Psoas muscle (tissue), 8 donors: ENCODE results near the gene DNAJB12. TPM values are rescaled to one million over a fixed set of nuclear protein-coding genes. Genes with fewer than 3 reads are reported as not detected.

Experiments used
- ATAC-seq, 4 donors: fragments of 200-7000 bp; cut with Tn5 transposase; one replicate each; pipeline ENCODE4 v1.9.1; 2020; ENCODE audit warnings: moderate library complexity in 3 of 4, mild to moderate bottlenecking in 2 of 4
- DNase-seq, 2 donors: peaks; one replicate each; pipeline ENCODE4 v3.0.0-alpha.2; 2020
- H3K27ac ChIP-seq: fragments of 200-600 bp; one replicate; pipeline ENCODE4 v1.8.0; 2022
- H3K27me3 ChIP-seq, 3 donors: fragments of 200-600 bp in 1 of 3; one replicate each; pipeline versions ENCODE4 v1.6.1 to v1.8.0; 2013 to 2022; ENCODE audit warnings: low read length in 2 of 3, mild to moderate bottlenecking in 2 of 3, moderate library complexity in 1 of 3; ENCODE audit not compliant: insufficient read depth in 3 of 3
- H3K36me3 ChIP-seq, 2 donors: fragments of 200-600 bp in 1 of 2; one replicate each; pipeline versions ENCODE4 v1.6.1 to v1.8.0; 2013 to 2022; ENCODE audit warnings: low read depth in 1 of 2, mild to moderate bottlenecking in 1 of 2, moderate library complexity in 1 of 2; ENCODE audit not compliant: insufficient read depth in 1 of 2
- H3K4me1 ChIP-seq: fragments of 200-600 bp; one replicate; pipeline ENCODE4 v1.8.0; 2022
- H3K4me3 ChIP-seq: fragments of 200-600 bp; one replicate; pipeline ENCODE4 v1.8.0; 2022; ENCODE audit warnings: mild to moderate bottlenecking
- H3K9me3 ChIP-seq: fragments of 200-600 bp; one replicate; pipeline ENCODE4 v1.8.0; 2022
- WGBS, 3 donors: extraction: QIAGEN DNeasy Blood & Tissue Kit; methylation state at CpG; one replicate each; pipeline versions ENCODE4 v1.1.6 to v1.1.7; 2013; 5-methylcytosine and 5-hydroxymethylcytosine counted together
- intact Hi-C, 2 donors: fragments of 100-400 bp; cut with DNase I; formaldehyde crosslinking; loops; one replicate each; pipeline versions ENCODE4 v1.11.0 to v1.14.2; 2022
- polyA plus RNA-seq, 3 donors: library from polyadenylated mRNA; stranded (reverse); fragments of 200-250 nt; gene quantifications; one replicate each; pipeline ENCODE4 v1.2.3, GENCODE V29; 2013
- total RNA-seq, 4 donors: library from RNA; stranded (reverse); fragmentation: NEBNext Ultra II Directional in 2 of 4; extraction: Animal tissue kit (Norgen Biotek cat#: 25700) in 2 of 4; gene quantifications; one replicate each; pipeline versions ENCODE4 v1.2.1 to v1.2.4, GENCODE V29; 2021 to 2023
- TF ChIP-seq, protein P1 (sequence below): fragments of 200-600 bp; IDR thresholded peaks from one replicate; pipeline ENCODE4 v1.8.0; 2022; ENCODE audit warnings: antibody characterized with exemption
- donor health status: healthy with polysubstance abuse.
- donor health status: DM: no; HTN: no; CAD: no; lungs with moderate emphysema.
- donor health status: Bipolar disorder and iron deficiency.
- donor health status: healthy.
- donor health status: DM: yes; HTN: yes; CAD: no.
- donor health status: DM: no; HTN: no; CAD: no.
- donor health status: DM: no; HTN: no; CAD: no.
- donor health status: DM: yes; HTN: yes; CAD: no.

Gene DNAJB12
- total and polyA plus RNA-seq, 7 donors = 22.1 to 38.7 (median 24.9) TPM

DNA sequence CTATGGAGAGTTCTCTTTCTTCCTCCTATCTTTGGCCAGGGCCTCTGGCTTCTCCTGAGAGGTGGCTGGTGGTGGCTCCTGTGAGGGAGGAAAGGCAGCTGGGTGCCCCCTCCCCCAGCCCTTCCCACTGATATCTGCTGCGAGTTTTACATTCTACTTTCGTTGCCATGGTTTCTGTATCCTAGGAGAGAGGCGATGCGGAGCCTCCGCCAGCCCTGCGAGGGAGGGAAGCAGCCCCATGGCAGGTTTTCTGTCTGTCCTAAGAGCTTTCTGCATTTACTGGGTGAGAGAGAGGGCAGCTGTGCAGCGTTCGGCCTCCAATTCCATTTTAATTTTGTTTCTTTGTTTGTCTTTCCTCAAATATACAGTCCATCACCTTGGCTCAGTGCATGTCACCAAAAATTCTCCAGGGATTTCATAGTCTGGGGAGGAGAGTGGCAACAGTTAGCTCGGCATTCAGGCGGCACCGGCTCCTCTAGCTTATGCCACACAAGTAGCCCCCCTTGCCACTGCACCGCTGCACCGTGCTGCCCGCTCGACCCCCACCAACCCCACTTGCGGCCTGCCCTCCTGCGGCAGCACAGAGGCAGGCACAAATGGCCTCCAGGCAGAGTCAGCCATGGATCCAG, 20.4 kb downstream of the DNAJB12 start:
- Histone ChIP-seq H3K36me3 (peaks cover 0 to 29% of the 10 kb centered on the region in 2 donors), H3K4me3 (peak overlapping the region; percentile 23), H3K9me3 (no peaks in the 10 kb centered on the region), H3K27me3 (no peaks in the 10 kb centered on the region), H3K4me1 (peaks cover 60% of the 10 kb centered on the region), H3K27ac (peak overlapping the region; percentile 96)
- ATAC-seq (no peak), DNase-seq (no peak)
- intact Hi-C loops = loop anchor here (5.0 to 10.0 kb wide), 3 partner anchors 112 to 380 kb away; partner anchors contain the start of genes ANAPC16 (in 1 of the 2) and ASCC1 (in 1 of the 2)
- WGBS, 3 donors = 57 to 71% (median 59%) methylated on average over 17 of the region's 17 CpGs
- TF ChIP-seq, protein P1, sequence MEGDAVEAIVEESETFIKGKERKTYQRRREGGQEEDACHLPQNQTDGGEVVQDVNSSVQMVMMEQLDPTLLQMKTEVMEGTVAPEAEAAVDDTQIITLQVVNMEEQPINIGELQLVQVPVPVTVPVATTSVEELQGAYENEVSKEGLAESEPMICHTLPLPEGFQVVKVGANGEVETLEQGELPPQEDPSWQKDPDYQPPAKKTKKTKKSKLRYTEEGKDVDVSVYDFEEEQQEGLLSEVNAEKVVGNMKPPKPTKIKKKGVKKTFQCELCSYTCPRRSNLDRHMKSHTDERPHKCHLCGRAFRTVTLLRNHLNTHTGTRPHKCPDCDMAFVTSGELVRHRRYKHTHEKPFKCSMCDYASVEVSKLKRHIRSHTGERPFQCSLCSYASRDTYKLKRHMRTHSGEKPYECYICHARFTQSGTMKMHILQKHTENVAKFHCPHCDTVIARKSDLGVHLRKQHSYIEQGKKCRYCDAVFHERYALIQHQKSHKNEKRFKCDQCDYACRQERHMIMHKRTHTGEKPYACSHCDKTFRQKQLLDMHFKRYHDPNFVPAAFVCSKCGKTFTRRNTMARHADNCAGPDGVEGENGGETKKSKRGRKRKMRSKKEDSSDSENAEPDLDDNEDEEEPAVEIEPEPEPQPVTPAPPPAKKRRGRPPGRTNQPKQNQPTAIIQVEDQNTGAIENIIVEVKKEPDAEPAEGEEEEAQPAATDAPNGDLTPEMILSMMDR = no peak

DNA sequence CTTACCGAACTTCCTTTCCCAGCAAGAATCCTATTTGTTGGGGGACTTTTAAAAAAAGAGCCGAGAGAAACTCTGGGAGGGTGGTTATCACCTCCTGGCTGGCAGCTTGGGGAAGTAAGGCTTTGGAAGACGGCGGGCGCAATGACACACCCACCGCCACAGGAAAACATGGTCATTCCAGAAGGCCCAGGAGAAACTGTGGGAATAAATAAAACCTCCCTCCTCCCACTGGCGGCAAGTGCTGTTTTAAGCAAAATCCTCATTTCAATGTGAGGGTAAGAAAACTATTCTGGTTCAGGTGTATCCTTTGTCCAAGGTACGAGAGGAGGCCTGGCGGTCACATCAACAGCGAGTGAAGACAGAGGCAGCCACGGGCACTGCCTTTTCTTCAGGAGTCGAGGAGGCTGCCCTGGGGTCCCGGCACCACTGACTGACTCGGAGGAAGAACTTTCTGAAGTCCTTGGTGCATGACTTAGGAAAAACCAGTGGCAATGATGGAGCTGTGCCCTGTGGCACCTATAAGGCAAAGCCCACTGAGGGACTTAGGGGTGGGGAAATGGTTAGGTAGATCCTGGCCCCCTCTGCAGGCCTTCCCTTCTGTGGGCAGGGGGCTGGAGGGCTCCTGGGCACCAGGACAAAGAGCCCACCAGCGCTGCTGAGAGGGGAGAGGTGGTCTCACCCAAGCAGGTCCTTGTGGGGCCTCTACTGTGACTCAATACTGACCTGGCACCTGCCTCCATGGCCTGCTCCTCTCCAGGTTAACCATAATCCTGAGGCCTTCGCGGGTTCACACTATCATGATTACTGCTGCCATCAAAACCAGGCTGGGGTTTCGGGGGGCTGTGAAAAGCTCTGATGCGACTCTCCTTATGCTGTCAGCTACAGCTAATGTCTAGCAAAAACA, 21.4 kb downstream of the DNAJB12 start:
- no peak for DNase-seq
- H3K36me3 ChIP-seq = peaks cover 0 to 20% of the 10 kb centered on the region in 2 donors
- no peak for ATAC-seq
- no peaks in the 10 kb centered on the region for H3K9me3 ChIP-seq
- 79 to 81% (median 80%) methylated on average over 19 of the region's 19 CpGs for WGBS, 3 donors
- no peaks in the 10 kb centered on the region for H3K27me3 ChIP-seq
- TF ChIP-seq, protein P1 = no peak
- peak overlapping the region; percentile 96 for H3K27ac ChIP-seq
- no peak overlapping the region for H3K4me3 ChIP-seq
- intact Hi-C loops = loop anchor here (5.0 to 10.0 kb wide), 3 partner anchors 111 to 379 kb away; partner anchors contain the start of genes ANAPC16 (in 1 of the 2) and ASCC1 (in 1 of the 2)
- peaks cover 65% of the 10 kb centered on the region for H3K4me1 ChIP-seq

DNA sequence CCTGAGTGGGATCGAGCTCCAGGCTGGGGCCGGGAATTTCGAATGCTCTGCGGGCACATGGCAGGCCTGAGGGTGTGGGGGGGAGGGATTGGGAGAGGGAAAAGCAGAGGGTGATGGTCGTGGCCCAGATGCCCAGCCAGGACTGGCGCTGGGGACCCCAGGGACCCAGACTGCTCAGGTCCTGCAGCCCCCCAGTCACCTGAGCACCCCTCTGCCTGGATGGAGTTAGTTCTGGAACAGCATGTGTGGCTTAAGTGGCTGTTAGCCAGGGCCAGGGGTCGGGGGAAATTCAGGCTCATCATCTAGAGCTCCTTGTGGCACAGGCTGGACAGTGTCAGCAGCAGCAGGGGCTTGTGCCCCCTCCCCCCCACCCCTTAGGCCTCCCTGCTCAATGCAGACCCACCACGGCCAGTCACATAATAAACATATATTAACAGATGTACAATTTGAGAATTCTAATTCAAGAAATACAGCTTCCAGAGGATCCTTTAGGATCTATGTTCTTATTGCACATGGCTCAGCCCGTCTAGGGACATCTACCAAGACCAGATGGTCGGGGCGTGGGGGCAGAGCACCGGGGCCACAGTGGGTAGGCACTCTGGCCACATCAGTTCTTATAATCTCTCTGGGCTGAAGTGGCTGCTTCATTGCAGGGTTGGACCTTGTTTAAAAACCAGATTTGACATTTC, 22.2 kb downstream of the DNAJB12 start:
- TF ChIP-seq, protein P1 = no peak
- intact Hi-C loops = loop anchor here (5.0 to 10.0 kb wide), 3 partner anchors 110 to 378 kb away; partner anchors contain the start of genes ANAPC16 (in 1 of the 2) and ASCC1 (in 1 of the 2)
- peaks cover 73% of the 10 kb centered on the region for H3K4me1 ChIP-seq
- H3K4me3 ChIP-seq = no peak overlapping the region
- DNase-seq = no peak
- H3K27ac ChIP-seq = peak overlapping the region; percentile 96
- no peak for ATAC-seq
- peaks cover 0 to 12% of the 10 kb centered on the region in 2 donors for H3K36me3 ChIP-seq
- no peaks in the 10 kb centered on the region for H3K27me3 ChIP-seq
- 44 to 56% (median 45%) methylated on average over 9 to 12 of the region's 12 CpGs for WGBS, 3 donors
- H3K9me3 ChIP-seq = no peaks in the 10 kb centered on the region

DNA sequence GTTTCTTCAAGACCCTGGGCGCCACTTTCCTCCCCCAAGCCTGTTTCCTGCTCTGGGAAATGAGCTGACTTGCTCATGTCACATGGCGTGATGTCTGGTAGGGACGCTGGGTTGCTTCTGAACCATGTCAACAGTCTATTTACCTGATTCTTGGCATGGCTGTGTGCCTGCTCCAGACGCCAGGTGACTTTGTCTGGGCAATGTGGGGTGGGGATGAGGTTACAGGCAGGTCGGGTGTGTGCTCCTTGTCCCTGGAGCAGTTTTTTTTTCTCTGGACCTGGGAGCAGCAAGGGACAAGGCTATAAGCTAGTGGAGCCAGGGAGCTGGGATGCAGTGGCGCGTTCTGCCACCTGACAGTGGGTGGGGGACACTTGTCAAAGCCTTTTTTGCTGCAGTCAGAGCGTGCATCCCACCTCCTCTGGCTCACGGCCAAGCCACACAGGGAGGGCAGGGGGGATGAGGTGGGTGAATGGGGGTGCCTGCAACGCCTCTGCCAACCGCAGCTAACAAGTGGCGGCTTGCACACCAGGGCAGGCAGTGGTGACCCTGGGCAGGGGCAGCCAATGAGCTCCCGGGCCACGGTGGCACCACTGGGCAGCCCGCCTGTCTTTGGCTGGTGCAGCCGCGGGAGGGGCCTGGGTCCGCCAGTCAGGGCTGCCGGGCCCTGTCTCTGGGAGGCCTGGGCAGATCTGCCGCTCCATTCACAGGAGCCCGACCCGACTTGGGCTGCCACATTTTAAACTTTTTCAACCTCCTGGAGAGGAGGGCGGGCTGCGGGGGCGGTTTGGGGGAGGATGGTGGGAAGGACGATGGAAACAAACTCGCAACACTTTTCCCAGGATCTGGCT, 22.9 kb downstream of the DNAJB12 start:
- intact Hi-C loops = loop anchor here (5.0 to 10.0 kb wide), 3 partner anchors 109 to 377 kb away; partner anchors contain the start of genes ANAPC16 (in 1 of the 2) and ASCC1 (in 1 of the 2)
- TF ChIP-seq, protein P1 = peak; percentile 19

More for the DNA sequence above, 22.9 kb downstream of the DNAJB12 start:
- peak; percentile 87 to 91 for DNase-seq
- H3K4me1 ChIP-seq = peaks cover 69% of the 10 kb centered on the region
- WGBS, 3 donors = 15 to 24% (median 16%) methylated on average over 21 to 27 of the region's 27 CpGs
- peak overlapping the region; percentile 96 for H3K27ac ChIP-seq
- no peaks in the 10 kb centered on the region for H3K27me3 ChIP-seq
- H3K9me3 ChIP-seq = no peaks in the 10 kb centered on the region
- H3K36me3 ChIP-seq = peaks cover 0 to 8% of the 10 kb centered on the region in 2 donors
- H3K4me3 ChIP-seq = peak overlapping the region; percentile 9
- ATAC-seq = peak; percentile 42 to 56 (median 52)
